DND-41 (cell line): Measurements from ENCODE around the gene JSRP1.

Experiments used
- ATAC-seq: fragments of 200-7000 bp; cut with Tn5 transposase; 3 replicates; pipeline ENCODE4 v1.9.1; 2021; ENCODE audit warnings: low read depth; ENCODE audit not compliant: insufficient read depth
- DNase-seq: peaks from one replicate; pipeline ENCODE4 v3.0.0-alpha.2; 2020
- H2AFZ ChIP-seq: 2 replicates; pipeline ENCODE4 v1.6.0; 2012; ENCODE audit warnings: low read depth, low read length
- H3K27ac ChIP-seq: 2 replicates; pipeline ENCODE4 v1.5.1; 2012; ENCODE audit warnings: low read length, inconsistent platforms
- H3K27me3 ChIP-seq: fragments of 200-600 bp; sonication (generic); 2 replicates; pipeline ENCODE4 v1.6.0; 2012; ENCODE audit warnings: low read length, mild to moderate bottlenecking, inconsistent platforms; ENCODE audit not compliant: insufficient read depth, poor library complexity
- H3K36me3 ChIP-seq: 2 replicates; pipeline ENCODE4 v1.5.1; 2012; ENCODE audit warnings: low read length, inconsistent platforms; ENCODE audit not compliant: insufficient read depth
- H3K4me1 ChIP-seq: 2 replicates; pipeline ENCODE4 v1.5.1; 2012; ENCODE audit warnings: mild to moderate bottlenecking, low read length; ENCODE audit not compliant: insufficient read depth
- H3K4me2 ChIP-seq: 2 replicates; pipeline ENCODE4 v1.6.0; 2012; ENCODE audit warnings: mild to moderate bottlenecking, moderate library complexity, low read length, inconsistent platforms; ENCODE audit not compliant: insufficient read depth
- H3K4me3 ChIP-seq, 2 experiments: fragments of 200-600 bp in 1 of 2; shearing (Covaris generic) in 1 of 2; 2 replicates each; pipeline ENCODE4 v1.5.1; 2012 to 2016; ENCODE audit warnings: inconsistent platforms in 2 of 2, low read length in 2 of 2, mild to moderate bottlenecking in 2 of 2, low read depth in 1 of 2, moderate library complexity in 1 of 2
- H3K79me2 ChIP-seq: 2 replicates; pipeline ENCODE4 v1.6.0; 2012; ENCODE audit warnings: low read length, inconsistent platforms; ENCODE audit not compliant: insufficient read depth
- H3K9ac ChIP-seq: 2 replicates; pipeline ENCODE4 v1.6.0; 2012; ENCODE audit warnings: low read depth, mild to moderate bottlenecking, inconsistent platforms, low read length, moderate library complexity
- H3K9me3 ChIP-seq: 2 replicates; pipeline ENCODE4 v1.5.1; 2012; ENCODE audit warnings: low read length, moderate library complexity, mild to moderate bottlenecking, inconsistent platforms; ENCODE audit not compliant: insufficient read depth, severe bottlenecking
- H4K20me1 ChIP-seq: 2 replicates; pipeline ENCODE4 v1.6.0; 2012; ENCODE audit warnings: low read length; ENCODE audit not compliant: insufficient read depth
- CTCF ChIP-seq: IDR thresholded peaks from 2 replicates; pipeline ENCODE4 v1.5.1; 2012; ENCODE audit warnings: borderline replicate concordance, low read length, moderate library complexity, mild to moderate bottlenecking; ENCODE audit not compliant: poor library complexity, severe bottlenecking; ENCODE audit errors: extremely low read depth
- EZH2 ChIP-seq: IDR thresholded peaks from 3 replicates; pipeline ENCODE4 v1.6.1; 2012; ENCODE audit warnings: borderline replicate concordance, low read depth, mild to moderate bottlenecking, moderate library complexity, low read length, inconsistent platforms; ENCODE audit not compliant: severe bottlenecking

The JSRP1 gene

GRCh38 chr19:2254064-2254872, 1.9 kb downstream of the JSRP1 start:
- Histone ChIP-seq H3K4me3 (no peak overlapping the region), H3K9ac (no peak overlapping the region), H3K27ac (no peak overlapping the region), H3K9me3 (no peaks in the 10 kb centered on the region), H2AFZ (no peak overlapping the region), H3K4me1 (peaks cover 22% of the 10 kb centered on the region), H3K27me3 (no peaks in the 10 kb centered on the region), H3K4me2 (no peak overlapping the region), H3K36me3 (peaks cover 13% of the 10 kb centered on the region), H3K79me2 (no peaks in the 10 kb centered on the region), H4K20me1 (peaks cover 19% of the 10 kb centered on the region; the same call in 1 of the 2 replicates)
- DNase-seq (no peak), ATAC-seq (no peak)
- TF ChIP-seq EZH2 (no peak), CTCF (no peak)

GRCh38 chr19:2253106-2254063, 2.8 kb downstream of the JSRP1 start:
- Histone ChIP-seq H3K4me2 (no peak overlapping the region), H3K36me3 (peaks cover 22% of the 10 kb centered on the region), H3K4me3 (no peak overlapping the region), H3K79me2 (no peaks in the 10 kb centered on the region), H4K20me1 (peaks cover 28% of the 10 kb centered on the region; the same call in 1 of the 2 replicates), H3K27me3 (no peaks in the 10 kb centered on the region), H3K27ac (no peak overlapping the region), H2AFZ (no peak overlapping the region), H3K9me3 (no peaks in the 10 kb centered on the region), H3K9ac (no peak overlapping the region), H3K4me1 (peaks cover 16% of the 10 kb centered on the region)
- TF ChIP-seq CTCF (peak; percentile 23), EZH2 (no peak)
- no peak for ATAC-seq
- no peak for DNase-seq

GRCh38 chr19:2252797-2253105, 3.5 kb downstream of the JSRP1 start:
- Histone ChIP-seq H3K36me3 (peaks cover 28% of the 10 kb centered on the region), H3K4me3 (no peak overlapping the region), H3K27ac (no peak overlapping the region), H3K9ac (no peak overlapping the region), H3K4me1 (peaks cover 10% of the 10 kb centered on the region), H4K20me1 (peaks cover 31% of the 10 kb centered on the region; the same call in 1 of the 2 replicates), H3K79me2 (no peaks in the 10 kb centered on the region), H3K4me2 (no peak overlapping the region), H3K27me3 (no peaks in the 10 kb centered on the region), H3K9me3 (no peaks in the 10 kb centered on the region), H2AFZ (no peak overlapping the region)
- DNase-seq, result no peak
- no peak for ATAC-seq
- TF ChIP-seq EZH2 (no peak), CTCF (no peak)
